Endothelial cell of umbilical vein (primary cell): ENCODE results near the gene RAD23B. TPM values are rescaled to one million over a fixed set of nuclear protein-coding genes. Genes with fewer than 3 reads are reported as not detected.

ENCODE experiments used
- BruUV-seq: library from RNA; stranded (reverse); fragments of 400-500 nt; replicated peaks from 2 replicates; lab custom pipeline; 2021; lab: Mats Ljungman, UMichigan
- CTCF ChIA-PET: fragments of 300-600, 350-600 bp; sonication (Branson Sonifier 250); formaldehyde crosslinking; loops from one replicate; lab custom pipeline; 2021; ENCODE audit warnings: antibody characterized with exemption, inconsistent platforms; lab: Charles Lee
- POLR2A ChIA-PET: fragments of 300-600, 350-600 bp; sonication (Branson Sonifier 250); formaldehyde crosslinking; loops from one replicate; lab custom pipeline; 2021; ENCODE audit warnings: antibody characterized with exemption, inconsistent platforms; lab: Charles Lee
- DNase-seq: peaks from one replicate; pipeline ENCODE4 v3.0.0-alpha.2; 2011; ENCODE audit warnings: low read depth, low spot score
- FAIRE-seq: peaks from 2 replicates; lab custom pipeline; 2011; peaks lifted over from hg19 to GRCh38; lab: Jason Lieb, UNC
- H2AFZ ChIP-seq: 2 replicates; pipeline ENCODE4 v1.6.0; 2012; ENCODE audit warnings: low read depth, low read length, control low read depth, inconsistent platforms
- H3K27ac ChIP-seq: 2 replicates; pipeline ENCODE4 v1.5.1; 2011; ENCODE audit warnings: low read depth, mild to moderate bottlenecking, control low read depth, low read length, moderate library complexity; ENCODE audit not compliant: insufficient read depth
- H3K27me3 ChIP-seq, 2 experiments: 2 replicates each; pipeline versions ENCODE4 v1.6.0 to v1.6.1; 2011; ENCODE audit warnings: low read length in 2 of 2, mixed read lengths in 1 of 2; ENCODE audit not compliant: control insufficient read depth in 2 of 2, insufficient read depth in 2 of 2
- H3K36me3 ChIP-seq, 2 experiments: 2 replicates in 1 of 2; 3 replicates in 1 of 2; pipeline ENCODE4 v1.5.1; 2011; ENCODE audit warnings: low read length in 2 of 2, mild to moderate bottlenecking in 1 of 2, moderate library complexity in 1 of 2; ENCODE audit not compliant: control insufficient read depth in 2 of 2, insufficient read depth in 2 of 2; ENCODE audit errors: extremely low read depth in 1 of 2
- H3K4me1 ChIP-seq: 3 replicates; pipeline ENCODE4 v1.5.1; 2011; ENCODE audit warnings: mild to moderate bottlenecking, low read length; ENCODE audit not compliant: control insufficient read depth, insufficient read depth; ENCODE audit errors: extremely low read depth
- H3K4me2 ChIP-seq: 2 replicates; pipeline ENCODE4 v1.6.1; 2011; ENCODE audit warnings: low read length, control low read depth, mixed read lengths; ENCODE audit not compliant: insufficient read depth
- H3K4me3 ChIP-seq, 3 experiments: fragments of 200-600 bp in 1 of 3; sonication (generic), shearing (Covaris generic) in 1 of 3; replicated peaks in 1 of 3; 2 replicates each; pipeline ENCODE4 v1.5.1; 2011 to 2016; ENCODE audit warnings: control low read depth in 3 of 3, low read length in 3 of 3, mild to moderate bottlenecking in 2 of 3, inconsistent platforms in 1 of 3, low read depth in 1 of 3, moderate library complexity in 1 of 3; ENCODE audit not compliant: insufficient read depth in 1 of 3
- H3K79me2 ChIP-seq: 2 replicates; pipeline ENCODE4 v1.6.0; 2012; ENCODE audit warnings: low read length, inconsistent platforms; ENCODE audit not compliant: control insufficient read depth, insufficient read depth
- H3K9ac ChIP-seq: replicated peaks from 2 replicates; pipeline ENCODE3; 2011; ENCODE audit warnings: low read length, control low read depth; ENCODE audit not compliant: insufficient read depth; ENCODE audit errors: extremely low read depth
- H3K9me1 ChIP-seq: replicated peaks from 3 replicates; pipeline ENCODE4 v1.6.0; 2011; ENCODE audit warnings: mild to moderate bottlenecking, low read length; ENCODE audit not compliant: control insufficient read depth, insufficient read depth; ENCODE audit errors: extremely low read depth
- H3K9me3 ChIP-seq: replicated peaks from 2 replicates; pipeline ENCODE4 v1.5.1; 2012; ENCODE audit warnings: low read length, inconsistent platforms; ENCODE audit not compliant: control insufficient read depth, insufficient read depth
- H4K20me1 ChIP-seq: replicated peaks from 2 replicates; pipeline ENCODE3; 2011; ENCODE audit warnings: mild to moderate bottlenecking, low read length; ENCODE audit not compliant: control insufficient read depth, insufficient read depth; ENCODE audit errors: extremely low read depth
- EZH2 ChIP-seq: IDR thresholded peaks from 2 replicates; pipeline ENCODE4 v1.6.1; 2012; ENCODE audit warnings: borderline replicate concordance, low read depth, mild to moderate bottlenecking, moderate library complexity, low read length, inconsistent platforms; ENCODE audit not compliant: severe bottlenecking
- FOS ChIP-seq: IDR thresholded peaks from 2 replicates; pipeline ENCODE4 v1.6.1; 2011; ENCODE audit warnings: mild to moderate bottlenecking, low read length, moderate library complexity, borderline replicate concordance; ENCODE audit not compliant: insufficient read depth
- GATA2 ChIP-seq: IDR thresholded peaks from 2 replicates; pipeline ENCODE4 v1.7.0; 2011; ENCODE audit warnings: low read depth, mild to moderate bottlenecking, moderate library complexity, mixed read lengths, low read length; ENCODE audit not compliant: insufficient read length, insufficient read depth
- JUN ChIP-seq: IDR thresholded peaks from 2 replicates; pipeline ENCODE4 v1.6.1; 2011; ENCODE audit warnings: borderline replicate concordance, low read depth; ENCODE audit not compliant: insufficient read length, insufficient read depth
- MAX ChIP-seq: IDR thresholded peaks from 2 replicates; pipeline ENCODE4 v1.6.1; 2011; ENCODE audit not compliant: insufficient read depth, insufficient read length
- MYC ChIP-seq: IDR thresholded peaks from one replicate; pipeline ENCODE4 v1.6.1; 2011; ENCODE audit warnings: mild to moderate bottlenecking, low read depth, low read length
- POLR2A ChIP-seq: IDR thresholded peaks from 2 replicates; pipeline ENCODE4 v1.6.1; 2012; ENCODE audit warnings: low read depth, mild to moderate bottlenecking, control low read depth, low read length
- POLR2AphosphoS5 ChIP-seq: IDR thresholded peaks from 2 replicates; pipeline ENCODE4 v1.6.1; 2012; ENCODE audit warnings: low read depth, mild to moderate bottlenecking, control low read depth, low read length, moderate library complexity; ENCODE audit not compliant: insufficient read depth
- dilution Hi-C: fragments of 300-500 bp; cut with MboI; formaldehyde crosslinking; loops from one replicate; pipeline ENCODE4 v1.15.0; 2019; ENCODE audit warnings: low sequenced_read_pairs; ENCODE audit not compliant: extremely low pct_ligation_motif_present
- intact Hi-C: fragments of 100-400 bp; cut with micrococcal nuclease; formaldehyde crosslinking; loops from one replicate; pipeline ENCODE4 v1.10.0; 2022
- polyA plus RNA-seq, 4 experiments: library from polyadenylated mRNA; depleted of rRNA in 3 of 4; stranded (reverse) in 3 of 4; unstranded in 1 of 4; fragments of >200 nt; gene quantifications; 2 replicates each; pipeline versions ENCODE4 v1.2.1 to v1.2.3, GENCODE V29; 2011 to 2012; ENCODE audit warnings: missing spikeins in 1 of 4
- total RNA-seq: library from RNA; stranded (reverse); gene quantifications from 2 replicates; pipeline ENCODE4 v1.2.3, GENCODE V29; 2021
- TF ChIP-seq, protein P1 (sequence below), 2 donors: IDR thresholded peaks; 1 replicate in 1 of 2; 2 replicates in 1 of 2; pipeline ENCODE4 v1.5.1; 2011; ENCODE audit warnings: low read length in 2 of 2, mild to moderate bottlenecking in 2 of 2, moderate library complexity in 2 of 2, control low read depth in 1 of 2, inconsistent platforms in 1 of 2, low read depth in 1 of 2; ENCODE audit not compliant: insufficient read depth in 1 of 2; ENCODE audit errors: extremely low read depth in 1 of 2

Gene RAD23B
- total and polyA plus RNA-seq, 2 donors (not counting 3 experiments of a cell fraction or from before 2014, with no cell fraction given), result 63.8 to 100 TPM

DNA sequence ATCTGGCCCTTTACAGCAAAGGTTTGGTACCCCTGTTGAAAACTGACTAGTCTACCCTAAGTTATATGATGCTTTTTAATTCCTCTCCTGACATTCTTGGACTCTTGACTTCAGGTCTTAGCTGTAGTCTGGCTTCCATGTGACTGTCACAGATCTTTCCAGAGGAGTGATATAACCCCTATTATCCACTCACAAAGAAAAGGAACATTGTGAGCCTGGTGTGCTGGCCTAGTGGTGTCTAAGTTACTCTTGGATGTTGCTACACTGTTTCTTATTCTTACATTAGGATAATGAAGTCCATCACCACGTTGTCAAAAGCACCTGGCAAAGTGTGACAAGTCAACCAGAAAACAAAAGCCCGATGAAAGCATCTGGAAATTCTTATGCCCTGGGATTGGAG, 49.8 kb downstream of the RAD23B start:
- H3K9me3 ChIP-seq, result no peaks in the 10 kb centered on the region
- no TSS peak for BruUV-seq
- no peaks in the 10 kb centered on the region for H3K27me3 ChIP-seq
- CTCF ChIA-PET, result interaction anchor here (0.6 kb wide), 1 partner anchor 1550 kb away, joined by 4 read pairs; no protein-coding TSS in a partner anchor
- dilution Hi-C loops, result no loop called here
- no peak overlapping the region for H3K4me3 ChIP-seq
- H3K9ac ChIP-seq, result no peak overlapping the region
- no peak overlapping the region for H2AFZ ChIP-seq
- H3K27ac ChIP-seq, result no peak overlapping the region
- no peak for DNase-seq
- H4K20me1 ChIP-seq, result peaks cover 3% of the 10 kb centered on the region
- POLR2A ChIA-PET, result no interaction called here
- intact Hi-C loops, result no loop called here
- TF ChIP-seq, protein P1, sequence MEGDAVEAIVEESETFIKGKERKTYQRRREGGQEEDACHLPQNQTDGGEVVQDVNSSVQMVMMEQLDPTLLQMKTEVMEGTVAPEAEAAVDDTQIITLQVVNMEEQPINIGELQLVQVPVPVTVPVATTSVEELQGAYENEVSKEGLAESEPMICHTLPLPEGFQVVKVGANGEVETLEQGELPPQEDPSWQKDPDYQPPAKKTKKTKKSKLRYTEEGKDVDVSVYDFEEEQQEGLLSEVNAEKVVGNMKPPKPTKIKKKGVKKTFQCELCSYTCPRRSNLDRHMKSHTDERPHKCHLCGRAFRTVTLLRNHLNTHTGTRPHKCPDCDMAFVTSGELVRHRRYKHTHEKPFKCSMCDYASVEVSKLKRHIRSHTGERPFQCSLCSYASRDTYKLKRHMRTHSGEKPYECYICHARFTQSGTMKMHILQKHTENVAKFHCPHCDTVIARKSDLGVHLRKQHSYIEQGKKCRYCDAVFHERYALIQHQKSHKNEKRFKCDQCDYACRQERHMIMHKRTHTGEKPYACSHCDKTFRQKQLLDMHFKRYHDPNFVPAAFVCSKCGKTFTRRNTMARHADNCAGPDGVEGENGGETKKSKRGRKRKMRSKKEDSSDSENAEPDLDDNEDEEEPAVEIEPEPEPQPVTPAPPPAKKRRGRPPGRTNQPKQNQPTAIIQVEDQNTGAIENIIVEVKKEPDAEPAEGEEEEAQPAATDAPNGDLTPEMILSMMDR (IDR thresholded peaks at IDR 0.05; ENCODE audit: extremely low read depth in 1 of 2, insufficient read depth in 1 of 2, low read depth in 1 of 2, low read length in 2 of 2), result no peak
- peaks cover 12 to 19% of the 10 kb centered on the region in 2 experiments for H3K36me3 ChIP-seq
- H3K79me2 ChIP-seq, result peaks cover 7% of the 10 kb centered on the region
- H3K9me1 ChIP-seq, result no peaks in the 10 kb centered on the region
- no peaks in the 10 kb centered on the region for H3K4me1 ChIP-seq
- H3K4me2 ChIP-seq, result no peak overlapping the region
- no peak for FAIRE-seq

DNA sequence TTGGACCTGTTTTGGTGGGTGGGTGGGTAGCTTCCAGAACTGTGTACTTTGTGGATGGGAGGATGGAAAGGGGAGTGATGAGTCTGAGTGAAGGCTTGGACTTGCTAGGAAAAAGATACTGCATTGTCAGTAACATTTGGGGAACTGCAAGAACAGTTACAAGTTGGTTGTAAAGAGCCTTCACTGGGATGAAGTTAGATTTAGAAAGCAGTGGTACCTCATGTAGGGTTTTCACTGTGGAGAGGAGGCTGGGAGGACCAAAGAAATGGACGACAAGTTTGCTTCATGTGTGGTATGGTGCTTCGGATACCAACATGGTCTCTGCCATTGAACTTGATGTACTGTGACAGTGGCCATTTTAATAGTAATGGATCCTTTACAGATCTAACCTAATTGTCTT, 50.3 kb downstream of the RAD23B start:
- POLR2A ChIA-PET, result no interaction called here
- Histone ChIP-seq H3K27me3 (no peaks in the 10 kb centered on the region), H3K9ac (no peak overlapping the region), H3K79me2 (peaks cover 3% of the 10 kb centered on the region), H3K27ac (no peak overlapping the region), H3K9me1 (no peaks in the 10 kb centered on the region), H3K4me3 (no peak overlapping the region), H3K9me3 (no peaks in the 10 kb centered on the region), H3K36me3 (peaks cover 12 to 19% of the 10 kb centered on the region in 2 experiments), H3K4me2 (no peak overlapping the region), H2AFZ (no peak overlapping the region), H3K4me1 (no peaks in the 10 kb centered on the region), H4K20me1 (no peaks in the 10 kb centered on the region)
- FAIRE-seq (no peak), DNase-seq (no peak)
- intact Hi-C loops, result no loop called here
- BruUV-seq, result no TSS peak
- CTCF ChIA-PET, result no interaction called here
- dilution Hi-C loops, result no loop called here
- TF ChIP-seq EZH2, result no peak
- TF ChIP-seq MYC, result no peak
- TF ChIP-seq FOS, result no peak
- TF ChIP-seq, protein P1 (IDR thresholded peaks at IDR 0.05; ENCODE audit: extremely low read depth in 1 of 2, insufficient read depth in 1 of 2, low read depth in 1 of 2, low read length in 2 of 2), result no peak
- TF ChIP-seq POLR2A, result no peak
- no peak for TF ChIP-seq POLR2AphosphoS5
- no peak for TF ChIP-seq MAX
- no peak for TF ChIP-seq JUN
- no peak for TF ChIP-seq GATA2
